GM21619 (cell line): Measurements from ENCODE around the gene TRDN.
A peak's percentile ranks its signal among the peaks of the same experiment; 100 is the strongest.
"Not testable (repeated sequence)": the region's sequence is repeated elsewhere in the genome, so short reads cannot be mapped to it uniquely, and the experiment has no call there.

Source experiments
- ATAC-seq: cut with Tn5 transposase; IDR thresholded peaks from one replicate; pipeline ENCODE4 v1.9.1; 2021; ENCODE audit not compliant: unreplicated experiment

Gene TRDN

GRCh38 chr6:123564361-123564760 lies 72.4 kb downstream of the TRDN start:
- ATAC-seq: no peak

DNA sequence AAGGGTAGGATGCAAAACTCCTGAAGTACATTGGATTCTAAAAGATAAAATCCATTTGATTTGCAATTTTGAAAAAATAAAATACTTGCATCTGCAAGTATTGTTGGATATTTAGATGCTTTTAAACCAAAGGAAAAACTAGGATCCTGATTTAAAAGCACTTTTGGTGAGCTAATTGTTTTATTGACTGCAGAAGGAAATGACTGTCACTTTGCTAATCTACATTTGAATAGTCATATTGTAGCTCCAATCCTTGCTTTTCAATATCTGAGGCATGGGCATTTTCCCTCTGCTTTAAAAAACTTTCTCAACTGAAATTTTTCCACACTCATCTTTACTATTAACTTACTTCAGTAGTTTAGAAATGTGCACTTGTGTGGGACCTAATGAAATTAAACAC lies 74.1 kb downstream of the TRDN start:
- ATAC-seq: no peak

DNA sequence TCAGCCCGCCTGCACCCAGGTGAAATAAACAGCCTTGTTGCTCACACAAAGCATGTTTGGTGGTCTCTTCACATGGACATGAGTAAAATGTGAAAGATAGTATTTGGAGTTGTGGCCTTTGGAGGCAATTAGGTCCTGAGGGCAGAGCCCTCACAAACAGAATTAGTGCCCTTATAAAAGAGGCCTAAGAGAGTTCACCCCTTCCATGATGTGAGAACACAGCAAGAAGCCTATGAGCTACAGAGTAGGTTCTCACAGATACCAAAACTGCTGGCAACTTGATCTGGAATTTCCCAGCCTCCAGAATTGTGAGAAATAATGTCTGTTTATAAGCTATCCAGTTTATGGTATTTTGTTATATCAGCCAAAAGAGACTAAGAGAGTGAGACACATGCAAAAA lies 74.5 kb downstream of the TRDN start:
- ATAC-seq: no peak

DNA sequence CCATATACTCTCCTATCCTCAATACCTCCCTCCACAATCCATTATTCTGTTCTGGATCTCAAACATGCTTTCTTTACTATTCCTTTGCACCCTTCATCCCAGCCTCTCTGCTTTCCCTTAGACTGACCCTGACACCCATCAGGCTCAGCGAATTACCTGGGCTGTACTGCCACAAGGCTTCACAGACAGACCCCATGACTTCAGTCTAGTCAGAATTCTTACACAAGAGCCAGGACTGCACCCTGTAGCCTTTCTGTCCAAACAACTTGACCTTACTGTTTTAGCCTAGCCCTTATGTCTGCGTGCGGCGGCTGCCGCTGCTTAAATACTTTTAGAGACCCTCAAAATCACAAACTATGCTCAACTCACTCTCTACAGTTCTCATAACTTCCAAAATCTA lies 76.9 kb downstream of the TRDN start:
- ATAC-seq: not testable (repeated sequence)

DNA sequence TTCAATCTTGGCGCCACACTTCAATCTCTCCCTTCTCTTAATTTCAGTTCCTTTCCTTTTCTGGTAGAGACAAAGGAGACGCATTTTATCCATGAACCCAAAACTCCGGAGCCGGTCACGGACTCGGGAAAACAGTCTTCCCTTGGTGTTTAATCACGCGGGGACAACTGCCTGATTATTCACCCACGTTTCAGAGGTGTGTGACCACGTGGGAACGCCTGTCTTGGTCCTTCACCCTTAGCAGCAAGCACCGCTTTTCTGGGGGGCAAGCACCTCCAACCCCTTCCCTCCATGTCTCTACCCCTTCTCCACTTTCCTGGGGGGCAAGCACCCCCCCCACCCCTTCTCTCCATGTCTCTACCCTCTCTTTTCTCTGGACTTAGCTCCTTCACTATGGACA lies 79.3 kb downstream of the TRDN start:
- not testable (repeated sequence) for ATAC-seq

DNA sequence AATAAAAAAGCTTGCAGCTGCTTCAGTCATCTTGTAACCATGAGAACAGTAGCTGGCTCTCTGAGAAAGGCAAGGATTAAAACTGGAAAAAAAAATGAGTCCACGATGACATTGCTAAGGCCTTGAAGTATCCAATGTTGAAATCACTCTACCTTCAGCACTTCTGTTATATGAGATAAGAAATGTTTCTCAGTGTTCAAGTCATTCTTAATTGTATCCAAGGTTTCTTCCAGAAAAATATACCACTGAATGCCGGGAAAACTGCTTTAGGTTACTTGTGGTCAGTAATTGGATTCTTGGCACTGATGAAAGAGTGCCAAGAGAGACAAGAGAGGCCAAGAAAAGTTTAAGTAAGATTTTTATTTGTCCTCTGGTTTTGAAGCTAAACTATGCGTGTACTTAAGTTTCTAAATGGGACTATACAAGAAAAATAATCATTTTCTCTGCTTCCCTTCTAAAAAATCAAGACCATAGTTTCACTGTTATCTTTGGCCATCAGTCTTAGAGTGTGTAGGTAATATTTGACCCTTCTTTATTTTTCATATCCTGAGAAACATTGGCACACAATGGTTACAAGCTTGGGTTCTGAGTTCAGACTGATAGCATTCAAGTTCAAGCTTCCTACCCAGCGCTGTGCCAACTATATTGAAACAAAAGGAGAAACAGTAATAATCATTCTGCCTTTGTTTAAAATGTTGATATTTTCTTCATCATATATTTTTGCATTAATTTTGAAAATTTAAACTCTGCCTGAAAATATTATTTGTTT lies 84.6 kb downstream of the TRDN start:
- ATAC-seq: no peak

GRCh38 chr6:123550052-123550617 lies 86.6 kb downstream of the TRDN start:
- no peak for ATAC-seq

- no peak for ATAC-seq
These were observed 87.3 kb downstream of the TRDN start for GRCh38 chr6:123549476-123549875.

GRCh38 chr6:123547216-123547978 lies 89.4 kb downstream of the TRDN start:
- no peak for ATAC-seq

DNA sequence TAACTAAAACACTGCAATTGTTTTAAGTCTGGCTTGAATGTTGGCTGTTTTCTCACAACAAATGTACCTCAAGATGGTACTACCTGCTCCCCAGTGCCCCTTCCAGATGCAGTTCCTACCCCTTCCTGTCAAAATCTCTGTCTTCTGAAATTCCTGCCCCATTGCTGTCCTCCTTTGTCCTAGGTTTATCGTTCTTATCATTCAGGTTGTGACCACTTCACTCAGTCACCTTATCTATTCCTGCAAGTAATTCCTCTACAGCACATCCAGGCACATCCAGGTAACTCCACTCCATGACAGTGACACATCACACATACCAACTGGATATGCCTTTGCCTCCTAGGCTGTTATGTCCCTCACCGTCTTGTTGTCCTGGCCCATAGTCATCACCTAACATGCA lies 90.2 kb downstream of the TRDN start:
- no peak for ATAC-seq

DNA sequence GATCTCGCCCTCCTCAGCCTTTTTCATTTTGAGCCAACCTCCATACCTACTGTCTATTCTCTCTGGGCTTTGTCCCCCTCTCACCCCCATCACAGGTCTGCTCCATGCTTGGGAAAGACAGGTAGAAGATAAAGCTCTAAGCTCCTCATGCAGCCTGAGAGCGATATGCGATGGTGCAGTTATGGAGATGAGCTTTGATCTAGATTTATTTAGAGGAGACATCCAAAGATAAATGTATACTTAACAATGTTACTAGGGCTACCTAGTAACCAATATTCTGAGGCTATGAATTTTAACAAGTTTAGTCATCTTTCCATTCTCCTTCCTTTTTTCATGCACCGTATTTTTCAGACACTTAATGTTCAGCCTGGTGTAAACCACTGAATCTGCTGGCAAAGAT lies 95.3 kb downstream of the TRDN start:
- no peak for ATAC-seq

DNA sequence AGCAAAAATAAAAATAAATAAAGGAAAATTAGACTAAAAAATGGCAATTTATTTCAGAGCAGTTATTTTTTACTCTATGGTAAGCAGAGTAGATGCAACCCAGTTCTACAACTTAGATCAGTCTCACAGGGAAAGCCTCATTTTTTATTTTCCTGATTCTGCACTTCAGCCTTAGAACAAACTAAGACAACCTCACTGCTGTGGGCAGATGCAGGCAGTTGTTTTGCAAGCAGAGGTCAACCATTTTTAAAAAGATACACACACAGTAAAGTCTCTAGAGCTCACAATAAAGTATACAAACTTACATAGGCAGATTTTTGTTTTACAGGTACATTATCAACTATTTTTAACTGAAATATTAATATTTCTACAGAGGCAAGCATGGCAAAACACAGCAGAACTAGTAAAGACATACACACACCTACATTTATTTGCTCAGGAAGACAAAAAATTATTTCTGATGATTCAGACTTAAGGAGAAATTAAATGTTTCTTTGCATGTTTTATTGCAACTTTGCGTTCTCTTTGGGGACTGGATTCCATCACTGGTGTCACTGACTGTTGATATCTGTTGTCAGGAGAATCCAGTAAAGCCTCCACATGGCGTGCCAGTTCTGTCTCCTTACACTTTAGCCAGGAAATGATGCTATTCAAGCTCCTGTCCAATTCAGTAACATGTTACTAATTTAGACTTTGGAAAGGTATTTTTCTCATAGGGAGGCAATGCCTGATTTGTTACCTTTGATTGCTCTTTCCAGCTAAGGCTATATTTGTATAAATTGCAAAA lies 102.7 kb downstream of the TRDN start:
- no peak for ATAC-seq

DNA sequence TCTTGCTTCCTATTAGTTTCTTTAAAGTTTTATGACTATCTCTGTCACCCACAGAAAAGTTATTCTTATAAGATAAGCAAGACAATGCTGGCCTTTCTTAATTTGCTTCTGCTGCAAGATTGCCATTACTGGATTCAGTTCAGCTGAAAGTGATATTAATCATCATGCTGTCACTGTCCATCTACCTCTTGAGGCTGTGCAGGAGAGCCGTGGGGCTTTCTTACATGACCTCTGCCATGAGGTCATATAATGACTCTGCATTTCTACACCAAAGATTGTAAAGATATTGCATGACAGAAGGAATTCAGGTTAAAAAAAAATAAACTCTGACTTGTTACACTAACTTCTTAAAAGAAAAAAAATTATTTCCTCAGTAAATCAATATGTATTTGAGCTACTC lies 106.9 kb downstream of the TRDN start:
- ATAC-seq: no peak

DNA sequence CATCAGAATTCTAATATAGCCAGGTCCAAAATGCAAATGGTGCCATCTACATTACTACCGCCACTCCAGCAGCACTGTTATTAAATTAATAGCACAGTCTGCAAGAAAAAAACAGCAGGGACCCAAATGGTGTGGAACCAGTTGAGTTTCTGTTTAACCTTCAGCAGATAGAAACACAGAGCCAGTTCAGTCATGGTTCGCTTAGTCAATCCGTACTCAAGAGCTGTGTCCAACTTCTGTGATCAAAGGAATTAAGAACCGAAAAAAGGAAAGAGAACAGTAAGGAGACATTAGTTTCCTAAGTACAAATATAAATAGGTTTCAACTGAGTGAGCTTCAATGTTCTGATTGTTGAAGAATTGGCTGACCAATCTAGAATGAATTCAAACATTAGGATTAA lies 107.7 kb downstream of the TRDN start:
- no peak for ATAC-seq

DNA sequence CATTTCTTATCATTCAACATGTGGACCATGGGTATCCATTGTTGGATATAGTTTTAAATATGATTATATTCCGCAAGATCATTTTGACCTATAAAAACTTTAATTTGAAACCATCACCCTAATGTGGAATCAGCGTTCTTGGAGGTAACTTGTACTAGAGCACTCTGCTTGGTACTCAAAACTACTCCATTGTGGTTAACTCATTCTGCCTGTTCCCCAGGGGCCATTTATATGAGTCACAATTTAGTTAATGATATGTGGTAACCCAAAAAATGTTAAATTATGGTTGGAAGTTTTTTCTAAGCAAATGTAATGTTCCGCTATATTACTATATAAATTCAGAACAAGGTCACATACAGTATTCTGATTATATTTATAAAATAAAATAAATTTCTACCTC lies 109.3 kb downstream of the TRDN start:
- ATAC-seq: no peak

DNA sequence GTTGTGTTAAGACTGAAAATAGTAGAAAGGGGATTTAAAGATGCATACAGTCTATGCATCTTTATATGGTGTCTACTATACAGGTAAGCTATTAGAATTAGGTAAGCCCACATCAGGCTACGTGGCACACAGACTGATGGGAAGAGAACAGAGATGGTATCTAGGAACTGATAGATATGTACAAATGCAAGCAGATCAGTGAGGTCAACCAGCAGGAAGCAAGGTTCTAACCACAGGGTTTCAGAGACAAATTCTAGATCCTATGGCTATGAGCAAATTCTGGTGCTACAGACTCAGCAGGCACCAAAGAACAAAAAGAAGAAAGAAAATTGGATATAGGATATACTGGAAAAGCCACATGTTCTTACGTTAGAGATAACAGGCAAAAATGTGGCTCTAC lies 110.6 kb downstream of the TRDN start:
- peak; percentile 58 for ATAC-seq

- no peak for ATAC-seq
These were observed 112.0 kb downstream of the TRDN start for GRCh38 chr6:123524781-123525180.

DNA sequence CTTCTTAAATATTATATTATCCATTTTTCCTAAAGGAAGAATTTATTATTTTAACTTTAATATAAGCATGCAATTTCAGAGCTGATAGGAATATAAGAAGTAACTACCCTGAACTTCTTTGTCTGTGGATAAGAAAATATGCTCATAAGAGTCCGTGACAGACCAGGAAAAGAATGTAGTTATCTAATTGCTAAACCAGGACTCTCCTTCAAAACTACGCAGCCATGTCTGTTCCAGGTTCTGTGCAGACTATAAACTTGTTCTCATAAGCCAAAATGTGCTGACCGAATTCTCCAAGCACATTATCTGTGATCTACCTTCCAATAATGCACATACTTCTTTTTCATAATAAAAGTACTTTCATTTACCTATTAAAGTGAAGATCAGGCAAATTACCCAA lies 116.5 kb downstream of the TRDN start:
- no peak for ATAC-seq

GRCh38 chr6:123519189-123519505 lies 117.6 kb downstream of the TRDN start:
- no peak for ATAC-seq

DNA sequence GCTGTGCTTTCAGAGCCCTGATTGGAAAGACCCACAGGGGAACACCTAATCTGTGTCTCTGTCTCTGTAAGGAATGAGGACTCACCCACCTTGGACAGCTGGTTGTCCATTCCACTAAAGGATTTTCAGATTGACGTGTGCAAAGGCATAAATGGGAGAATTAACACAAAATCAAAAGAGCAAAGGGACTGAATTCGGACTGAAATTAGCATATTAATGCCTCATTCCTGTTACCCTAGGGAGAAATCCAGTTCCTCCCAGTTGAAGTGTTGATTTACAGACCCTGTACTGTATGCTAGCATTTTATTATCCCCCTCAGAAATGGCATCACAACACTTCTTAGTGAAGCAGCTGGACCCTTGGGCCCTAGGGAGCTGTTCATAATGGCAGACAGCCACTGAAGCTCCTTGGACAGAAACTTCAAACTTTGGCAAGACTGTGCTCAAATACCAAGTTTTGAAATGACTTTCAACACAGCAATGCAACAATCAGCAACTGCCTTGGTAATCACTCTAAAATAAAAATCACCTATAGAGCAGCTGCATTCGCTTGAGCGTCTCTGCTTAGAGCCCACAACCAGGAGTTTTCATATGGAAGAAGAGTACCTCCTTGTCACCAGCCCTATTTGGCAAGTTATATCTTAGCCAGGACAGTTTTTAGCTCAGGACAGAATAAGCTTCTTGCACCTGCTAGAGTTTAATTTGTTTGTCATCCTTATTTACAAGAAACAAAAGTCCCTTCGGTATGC lies 118.1 kb downstream of the TRDN start:
- ATAC-seq: no peak

DNA sequence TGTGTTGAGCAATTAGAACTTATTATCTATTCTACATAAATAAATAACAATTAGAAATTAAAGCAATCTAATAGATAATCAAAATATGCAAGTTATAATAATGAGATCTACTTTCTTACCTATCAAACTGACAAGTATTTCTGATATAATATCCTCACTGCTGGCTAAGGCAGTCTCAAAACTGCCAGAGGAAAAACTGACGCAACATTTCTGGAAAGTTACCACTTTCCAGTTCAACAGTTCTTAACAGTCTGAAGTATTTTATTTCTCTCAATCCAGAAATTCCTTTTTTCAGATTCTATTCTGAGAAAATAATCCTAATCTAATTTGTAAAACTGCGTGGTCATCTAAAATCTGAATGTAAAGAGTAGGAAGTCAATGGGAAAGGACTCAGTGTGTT lies 121.0 kb downstream of the TRDN start:
- no peak for ATAC-seq
